ENCODE measurements around the gene SSH2. TPM values are rescaled to one million over a fixed set of nuclear protein-coding genes. Genes with fewer than 3 reads are reported as not detected.

SSH2 gene
- total RNA-seq, 2 experiments from 2014 or later: 39.4 to 73.9 TPM

GRCh38 chr17:29650396-29650795, 279.6 kb downstream of the SSH2 start:
- DNase-seq (ENCODE audit: low spot score): no peak
- Histone ChIP-seq H3K79me2 (ENCODE audit: insufficient read depth, low read depth, low read length) (no peaks in the 10 kb centered on the region), H4K20me1 (ENCODE audit: insufficient read depth, low read length) (no peaks in the 10 kb centered on the region), H3K27ac (ENCODE audit: low read depth, low read length, poor library complexity, severe bottlenecking) (no peak overlapping the region), H3K4me1 (ENCODE audit: insufficient read depth, low read length, poor library complexity, severe bottlenecking) (no peaks in the 10 kb centered on the region), H3K9me2 (ENCODE audit: insufficient read depth, low read length) (no peaks in the 10 kb centered on the region), H3K4me3 (ENCODE audit: low read depth, low read length, poor library complexity, severe bottlenecking) (no peak overlapping the region), H3K4me2 (ENCODE audit: low read length) (no peak overlapping the region), H2AFZ (ENCODE audit: low read length) (no peak overlapping the region), H3K36me3 (ENCODE audit: insufficient read depth, low read length) (peaks cover 71% of the 10 kb centered on the region), H3K9me3 (ENCODE audit: low read length) (no peaks in the 10 kb centered on the region)
- ChIA-PET POLR2A (no interaction called here), CTCF (ENCODE audit: unreplicated experiment) (no interaction called here)
- no peak for TF ChIP-seq CTCF (conservative IDR thresholded peaks at IDR 0.05; ENCODE audit: low read length)
- TF ChIP-seq EZH2phosphoT487 (IDR thresholded peaks at IDR 0.05; ENCODE audit: borderline replicate concordance, low read depth, low read length): no peak
- intact Hi-C loops (cut with micrococcal nuclease; ENCODE audit: unreplicated experiment): no loop called here
- no TSS peak for BruUV-seq (replicated peaks)

GRCh38 chr17:29649359-29649758, 280.7 kb downstream of the SSH2 start:
- H3K36me3 ChIP-seq (ENCODE audit: insufficient read depth, low read length): peaks cover 70% of the 10 kb centered on the region
- DNase-seq (ENCODE audit: low spot score): no peak
- no peak overlapping the region for H3K4me2 ChIP-seq (ENCODE audit: low read length)
- ChIA-PET CTCF (ENCODE audit: unreplicated experiment) (no interaction called here), POLR2A (no interaction called here)
- BruUV-seq (replicated peaks): no TSS peak
- no peaks in the 10 kb centered on the region for H3K9me3 ChIP-seq (ENCODE audit: low read length)
- H3K4me3 ChIP-seq (ENCODE audit: low read depth, low read length, poor library complexity, severe bottlenecking): no peak overlapping the region
- H3K27ac ChIP-seq (ENCODE audit: low read depth, low read length, poor library complexity, severe bottlenecking): no peak overlapping the region
- H2AFZ ChIP-seq (ENCODE audit: low read length): no peak overlapping the region
- H3K4me1 ChIP-seq (ENCODE audit: insufficient read depth, low read length, poor library complexity, severe bottlenecking): no peaks in the 10 kb centered on the region
- H3K9me2 ChIP-seq (ENCODE audit: insufficient read depth, low read length): no peaks in the 10 kb centered on the region
- H3K79me2 ChIP-seq (ENCODE audit: insufficient read depth, low read depth, low read length): no peaks in the 10 kb centered on the region
- TF ChIP-seq CTCF (conservative IDR thresholded peaks at IDR 0.05; ENCODE audit: low read length) (no peak), EZH2phosphoT487 (IDR thresholded peaks at IDR 0.05; ENCODE audit: borderline replicate concordance, low read depth, low read length) (no peak)
- no peaks in the 10 kb centered on the region for H4K20me1 ChIP-seq (ENCODE audit: insufficient read depth, low read length)
- intact Hi-C loops (cut with micrococcal nuclease; ENCODE audit: unreplicated experiment): no loop called here

- no peaks in the 10 kb centered on the region for H3K9me3 ChIP-seq (ENCODE audit: low read length)
- H2AFZ ChIP-seq (ENCODE audit: low read length): no peak overlapping the region
- BruUV-seq (replicated peaks): no TSS peak
- H3K27ac ChIP-seq (ENCODE audit: low read depth, low read length, poor library complexity, severe bottlenecking): no peak overlapping the region
- intact Hi-C loops (cut with micrococcal nuclease; ENCODE audit: unreplicated experiment): no loop called here
- ChIA-PET CTCF (ENCODE audit: unreplicated experiment) (no interaction called here), POLR2A (interaction anchor here (0.9 kb wide), 1 partner anchor 17 kb away, joined by 4 read pairs; no protein-coding TSS in a partner anchor)
- no peak for DNase-seq (ENCODE audit: low spot score)
- H3K4me1 ChIP-seq (ENCODE audit: insufficient read depth, low read length, poor library complexity, severe bottlenecking): no peaks in the 10 kb centered on the region
- H3K9me2 ChIP-seq (ENCODE audit: insufficient read depth, low read length): no peaks in the 10 kb centered on the region
- TF ChIP-seq EZH2phosphoT487 (IDR thresholded peaks at IDR 0.05; ENCODE audit: borderline replicate concordance, low read depth, low read length): no peak
- TF ChIP-seq CTCF (conservative IDR thresholded peaks at IDR 0.05; ENCODE audit: low read length): no peak
- no peaks in the 10 kb centered on the region for H3K79me2 ChIP-seq (ENCODE audit: insufficient read depth, low read depth, low read length)
- H4K20me1 ChIP-seq (ENCODE audit: insufficient read depth, low read length): no peaks in the 10 kb centered on the region
- H3K36me3 ChIP-seq (ENCODE audit: insufficient read depth, low read length): peaks cover 63% of the 10 kb centered on the region
- no peak overlapping the region for H3K4me2 ChIP-seq (ENCODE audit: low read length)
- no peak overlapping the region for H3K4me3 ChIP-seq (ENCODE audit: low read depth, low read length, poor library complexity, severe bottlenecking)
Measured at GRCh38 chr17:29648005-29648404, 282.0 kb downstream of the SSH2 start.

Measured in OCI-LY7 (cell line).